ENCODE results near the gene GAK. TPM values are rescaled to one million over a fixed set of nuclear protein-coding genes. Genes with fewer than 3 reads are reported as not detected.
"Not testable (repeated sequence)": the region's sequence is repeated elsewhere in the genome, so short reads cannot be mapped to it uniquely, and the experiment has no call there.

GAK gene
- polyA plus RNA-seq, 12 donors: 21.9 to 63.2 (median 31.1) TPM; not detected in 1

DNA sequence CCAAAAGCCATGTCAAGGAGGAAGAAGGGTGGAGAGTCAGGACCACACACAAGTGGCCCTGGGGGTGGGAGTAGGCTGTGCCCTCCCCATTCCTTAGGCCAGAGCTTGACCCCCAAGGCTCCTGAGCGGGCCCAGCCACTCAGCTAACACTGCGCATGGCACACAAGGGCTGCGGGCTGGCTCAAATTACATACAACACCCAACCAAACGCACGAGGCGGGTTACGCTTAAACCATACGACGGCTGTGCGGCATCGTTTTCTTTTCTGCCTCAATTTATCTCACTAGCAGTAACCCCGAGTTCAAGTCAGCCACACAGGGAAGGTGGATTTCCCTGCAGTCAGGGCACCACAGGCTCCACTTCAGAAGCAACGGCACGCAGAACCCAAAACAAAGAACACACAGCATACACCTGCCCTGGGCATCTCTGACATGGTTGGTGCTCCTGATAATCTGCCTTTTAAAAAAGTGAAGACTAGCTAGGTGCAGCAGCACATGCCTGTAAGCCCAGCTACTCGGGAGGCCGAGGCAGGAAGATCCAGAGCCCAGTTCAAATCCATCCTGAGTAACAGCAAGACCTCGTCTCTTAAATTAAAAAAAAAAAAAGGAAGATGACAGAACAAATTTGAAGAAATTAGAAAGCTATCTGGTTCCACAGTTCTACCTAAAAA is 2.9 kb downstream of the GAK start:
- DNase-seq: no peak

DNA sequence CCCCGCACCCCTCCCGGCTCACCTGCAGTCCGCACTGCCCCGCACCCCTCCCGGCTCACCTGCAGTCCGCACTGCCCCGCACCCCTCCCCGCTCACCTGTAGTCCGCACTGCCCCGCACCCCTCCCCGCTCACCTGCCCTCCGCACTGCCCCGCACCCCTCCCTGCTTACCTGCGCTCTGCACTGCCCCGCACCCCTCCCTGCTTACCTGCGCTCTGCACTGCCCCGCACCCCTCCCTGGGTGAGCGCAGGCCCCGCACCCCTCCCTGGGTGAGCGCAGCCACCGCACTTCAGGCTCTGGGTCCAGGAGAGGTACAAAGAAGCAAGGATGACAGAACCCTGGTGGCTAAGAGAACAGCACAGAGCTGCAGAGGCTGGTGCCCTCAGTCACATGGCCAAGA is 4.5 kb downstream of the GAK start:
- not testable (repeated sequence) for DNase-seq

DNA sequence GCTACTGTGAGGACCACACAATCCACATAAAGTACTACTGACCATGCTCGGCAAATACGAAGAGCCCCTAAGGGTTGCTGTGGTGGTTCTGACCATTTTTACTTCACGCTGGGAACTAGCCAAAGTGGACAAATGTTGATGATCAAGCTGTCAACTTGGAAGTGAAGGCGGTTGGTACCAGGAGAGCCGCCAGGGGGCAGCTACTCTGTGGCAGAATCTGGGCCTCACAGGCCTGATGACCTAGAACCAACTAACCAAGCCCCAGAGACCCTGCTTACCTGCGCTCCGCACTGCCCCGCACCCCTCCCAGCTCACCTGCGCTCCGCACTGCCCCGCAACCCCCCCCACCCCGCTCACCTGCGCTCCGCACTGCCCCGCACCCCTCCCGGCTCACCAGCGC is 5.6 kb downstream of the GAK start:
- DNase-seq: no peak

DNA sequence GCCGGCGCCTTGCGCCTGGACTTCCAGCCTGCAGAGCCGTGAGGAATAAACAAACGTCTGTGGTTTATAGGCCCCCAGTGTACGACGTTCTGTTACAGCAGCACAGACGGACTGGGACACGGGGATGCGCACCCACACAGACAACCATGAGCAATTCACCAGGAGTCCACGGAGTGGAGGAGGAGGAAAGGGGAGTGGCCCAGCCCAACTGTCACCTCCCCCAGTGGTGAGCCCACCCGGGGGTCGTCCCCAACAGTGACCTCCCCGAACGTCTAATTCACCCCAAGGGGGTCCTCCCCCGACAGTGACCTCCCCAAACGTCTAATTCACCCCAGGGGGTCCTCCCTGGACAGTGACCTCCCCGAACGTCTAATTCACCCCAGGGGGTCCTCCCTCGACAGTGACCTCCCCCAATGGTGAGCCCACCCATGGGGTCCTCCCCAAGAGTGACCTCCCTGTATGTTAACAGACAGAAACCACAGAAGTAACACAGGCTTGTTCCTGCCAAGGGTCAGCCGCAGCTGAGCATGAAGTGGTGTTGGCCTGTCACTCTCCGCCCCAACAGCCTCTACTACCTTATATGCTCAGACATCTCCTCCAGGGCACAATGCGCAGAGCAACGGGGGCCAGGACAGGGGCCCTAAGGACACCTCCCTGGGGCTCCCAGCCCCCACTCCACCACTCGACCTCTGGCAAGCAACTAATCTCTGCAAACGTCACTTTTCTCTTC is 6.2 kb downstream of the GAK start:
- DNase-seq: no peak

DNA sequence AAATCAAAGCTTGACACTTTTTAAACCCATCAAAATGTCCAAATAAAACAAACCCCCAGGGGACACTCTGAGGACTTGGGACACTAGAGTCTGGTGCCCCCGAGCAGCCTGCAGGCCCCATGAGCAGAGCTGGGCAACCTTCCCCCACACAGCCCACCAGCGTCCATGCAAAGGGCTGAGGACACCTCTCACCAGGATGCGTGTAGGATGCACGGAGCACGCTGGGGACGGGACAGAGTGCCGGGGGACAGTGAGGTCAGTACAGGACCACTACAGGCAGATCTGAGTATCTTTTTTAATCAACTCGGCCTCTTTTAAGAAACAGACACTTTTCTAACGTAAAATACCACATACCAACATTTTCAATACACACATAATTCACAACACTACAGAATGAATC is 6.9 kb downstream of the GAK start:
- DNase-seq: no peak

DNA sequence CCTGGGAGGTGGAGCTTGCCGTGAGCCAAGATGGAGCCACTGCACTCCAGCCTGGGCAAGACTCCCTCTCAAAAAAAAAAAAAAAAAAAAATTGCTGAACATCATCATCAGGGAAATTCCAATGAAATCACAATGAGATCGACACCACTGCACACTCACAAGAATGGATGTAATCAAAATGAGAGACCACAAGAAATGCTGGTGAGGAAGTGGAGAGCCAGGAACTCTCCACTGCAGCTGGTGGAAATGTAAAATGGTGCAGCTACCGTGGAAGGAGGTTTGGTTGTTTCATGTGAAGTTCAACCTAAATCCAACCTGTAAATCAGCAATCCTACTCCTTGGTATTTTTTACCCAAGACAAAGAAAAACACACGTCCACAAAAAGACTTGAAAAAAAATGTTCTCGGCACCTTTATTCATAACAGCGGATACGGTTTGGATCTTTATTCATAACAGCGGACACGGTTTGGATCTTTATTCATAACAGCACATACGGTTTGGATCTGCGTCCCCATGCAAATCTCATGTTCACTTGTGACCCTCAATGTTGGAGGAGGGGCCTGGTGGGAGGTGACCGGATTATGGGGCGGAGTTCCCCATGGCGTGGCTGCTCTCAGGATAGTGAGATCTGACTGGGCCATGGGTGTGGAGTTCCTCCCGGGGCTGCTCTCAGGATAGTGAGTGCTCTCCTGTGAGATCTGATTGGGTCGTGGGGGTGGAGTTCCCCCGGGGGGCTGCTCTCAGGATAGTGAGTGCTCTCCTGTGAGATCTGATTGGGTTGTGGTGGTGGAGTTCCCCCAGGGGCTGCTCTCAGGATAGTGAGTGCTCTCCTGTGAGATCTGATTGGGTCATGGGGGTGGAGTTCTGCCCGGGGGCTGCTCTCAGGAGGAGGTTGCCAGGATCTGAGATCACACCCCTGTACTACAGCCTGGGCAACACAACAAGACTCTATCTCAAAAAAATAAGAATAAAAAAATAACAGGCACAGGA is 7.7 kb downstream of the GAK start:
- no peak for DNase-seq

DNA sequence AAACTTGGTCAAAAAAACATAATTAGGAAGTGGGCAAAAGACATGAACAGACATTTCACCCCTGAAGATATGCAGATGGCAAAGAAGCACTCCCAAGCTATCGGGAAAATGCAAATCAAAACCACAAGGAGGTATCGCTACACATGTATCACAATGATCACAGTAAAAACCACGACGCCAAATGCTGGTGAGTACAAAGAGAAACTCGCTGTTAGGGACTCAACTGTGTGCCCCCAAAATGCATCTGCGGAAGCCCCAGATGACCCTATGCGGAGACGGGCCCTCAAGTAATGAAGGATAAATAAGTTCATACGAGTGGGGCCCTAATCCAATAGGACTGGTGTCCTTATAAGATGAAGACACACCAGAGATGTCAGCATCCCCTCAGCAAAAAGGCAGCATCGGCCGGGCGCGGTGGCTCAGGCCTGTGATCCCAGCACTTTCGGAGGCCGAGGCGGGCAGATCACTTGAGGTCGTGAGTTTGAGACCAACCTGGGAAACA is 10.2 kb downstream of the GAK start:
- DNase-seq: no peak

DNA sequence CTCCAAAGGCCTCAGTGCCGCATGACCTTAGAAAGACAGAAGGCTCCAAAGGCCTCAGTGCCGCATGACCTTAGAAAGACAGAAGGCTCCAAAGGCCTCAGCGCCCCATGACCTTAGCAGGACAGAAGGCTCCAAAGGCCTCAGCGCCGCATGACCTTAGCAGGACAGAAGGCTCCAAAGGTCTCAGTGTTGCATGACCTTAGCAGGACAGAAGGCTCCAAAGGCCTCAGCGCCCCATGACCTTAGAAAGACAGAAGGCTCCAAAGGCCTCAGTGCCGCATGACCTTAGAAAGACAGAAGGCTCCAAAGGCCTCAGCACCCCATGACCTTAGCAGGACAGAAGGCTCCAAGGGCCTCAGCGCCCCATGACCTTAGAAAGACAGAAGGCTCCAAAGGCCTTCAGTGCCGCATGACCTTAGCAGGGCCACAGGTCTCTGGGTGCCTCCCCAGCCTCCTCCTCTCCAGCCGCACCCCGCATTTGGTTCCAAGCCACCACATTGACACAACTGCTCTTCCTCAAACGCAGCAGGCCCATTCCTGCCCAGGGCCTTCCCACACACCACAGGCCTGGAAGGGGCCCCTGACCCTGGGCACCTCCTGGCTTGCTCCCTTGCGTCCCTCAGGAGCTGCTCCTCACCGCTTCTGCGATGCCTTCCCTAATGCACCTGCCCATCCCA is 13.0 kb downstream of the GAK start:
- not testable (repeated sequence) for DNase-seq

DNA sequence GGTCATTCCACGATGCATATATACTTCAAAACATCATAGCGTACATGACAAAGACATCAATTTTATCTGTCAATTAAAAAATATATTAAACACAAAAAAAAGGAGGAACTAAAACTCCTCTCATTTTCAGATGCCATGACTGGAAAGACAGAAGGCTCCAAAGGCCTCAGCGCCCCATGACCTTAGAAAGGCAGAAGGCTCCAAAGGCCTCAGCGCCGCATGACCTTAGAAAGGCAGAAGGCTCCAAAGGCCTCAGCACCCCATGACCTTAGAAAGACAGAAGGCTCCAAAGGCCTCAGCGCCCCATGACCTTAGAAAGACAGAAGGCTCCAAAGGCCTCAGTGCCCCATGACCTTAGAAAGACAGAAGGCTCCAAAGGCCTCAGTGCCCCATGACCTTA is 13.5 kb downstream of the GAK start:
- not testable (repeated sequence) for DNase-seq

DNA sequence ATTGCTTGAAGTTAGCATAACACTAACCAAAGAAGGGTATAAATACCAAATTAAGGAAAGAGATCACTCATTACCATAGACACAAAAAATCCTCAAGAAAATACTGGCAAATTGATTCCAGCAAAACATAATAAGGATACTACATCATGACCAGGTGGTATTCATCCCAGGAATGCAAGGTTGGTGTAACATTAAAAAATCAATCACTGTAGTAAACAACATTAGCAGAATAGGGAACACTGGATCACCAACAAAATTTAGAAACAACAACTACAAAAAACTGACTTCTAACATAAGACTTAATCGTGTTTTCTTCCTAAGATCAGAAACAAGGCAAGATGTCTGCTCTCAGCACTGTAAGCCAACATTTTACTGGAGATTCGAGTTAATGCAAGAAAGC is 14.1 kb downstream of the GAK start:
- no peak for DNase-seq

DNA sequence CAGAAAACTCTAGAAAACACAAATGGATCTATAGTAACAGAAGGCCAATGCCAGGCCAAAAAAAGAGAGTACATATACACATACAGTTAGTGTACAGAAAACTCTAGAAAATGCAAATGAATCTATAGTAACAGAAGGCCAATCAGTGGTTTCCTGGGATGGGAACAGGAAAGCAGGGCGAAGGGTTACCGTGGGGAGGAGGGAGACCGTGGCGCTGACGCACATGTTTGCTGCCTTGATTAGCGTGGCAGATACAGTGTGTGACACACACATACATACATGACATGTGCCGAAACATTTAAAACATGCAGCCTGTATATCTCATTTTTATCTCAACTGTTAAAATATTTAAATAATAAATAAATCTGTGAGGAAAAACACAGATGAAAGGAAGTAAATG is 14.7 kb downstream of the GAK start:
- DNase-seq: no peak

DNA sequence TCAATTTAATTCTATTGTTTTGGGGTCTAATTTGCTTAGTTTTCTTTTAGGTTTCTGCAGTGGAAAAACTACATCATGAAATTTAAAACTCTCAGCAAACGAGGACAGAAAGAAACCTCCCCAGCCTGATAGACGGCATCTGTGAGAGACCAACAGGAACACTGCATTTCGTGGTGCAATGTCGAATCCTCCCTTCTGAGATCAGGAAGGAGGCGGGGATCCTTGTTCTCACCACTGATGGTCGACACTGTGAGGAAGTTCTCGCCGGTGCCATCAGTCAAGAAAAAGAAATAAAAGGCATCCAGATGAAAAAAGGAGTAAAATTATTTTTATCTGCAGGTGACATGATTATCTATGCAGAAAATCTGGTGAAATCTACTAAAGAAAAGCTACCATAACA is 16.5 kb downstream of the GAK start:
- no peak for DNase-seq

DNA sequence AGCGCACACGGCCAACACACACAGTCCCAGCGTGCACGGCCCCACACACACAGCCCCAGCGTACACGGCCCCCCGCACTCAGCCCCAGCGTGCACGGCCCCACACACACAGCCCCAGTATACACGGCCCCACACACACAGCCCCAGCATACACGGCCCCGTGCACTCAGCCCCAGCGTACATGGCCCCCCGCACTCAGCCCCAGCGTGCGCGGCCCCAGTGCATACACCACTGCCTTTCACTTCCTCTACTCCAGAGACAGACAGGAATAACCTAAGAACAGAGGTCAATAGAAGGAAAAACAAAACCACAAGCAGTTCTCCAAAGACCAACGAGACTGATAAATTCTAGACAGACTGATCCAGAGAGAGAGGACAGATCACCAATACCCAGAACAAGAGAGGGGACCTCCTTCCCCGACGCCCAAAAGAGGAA is 17.1 kb downstream of the GAK start:
- DNase-seq: no peak

DNA sequence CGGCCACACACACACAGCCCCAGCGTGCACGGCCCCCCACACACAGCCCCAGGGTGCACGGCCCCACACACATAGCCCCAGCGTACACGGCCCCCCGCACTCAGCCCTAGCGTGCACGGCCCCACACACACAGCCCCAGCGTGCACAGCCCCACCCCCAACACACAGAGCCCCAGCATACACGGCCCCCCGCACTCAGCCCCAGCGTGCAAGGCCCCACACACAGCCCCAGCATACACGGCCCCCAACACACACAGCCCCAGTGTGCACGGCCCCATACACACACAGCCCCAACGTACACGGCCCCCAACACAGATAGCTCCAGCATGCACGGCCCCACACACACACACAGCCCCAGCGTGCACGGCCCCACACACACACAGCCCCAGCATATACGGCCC is 17.6 kb downstream of the GAK start:
- DNase-seq: no peak

DNA sequence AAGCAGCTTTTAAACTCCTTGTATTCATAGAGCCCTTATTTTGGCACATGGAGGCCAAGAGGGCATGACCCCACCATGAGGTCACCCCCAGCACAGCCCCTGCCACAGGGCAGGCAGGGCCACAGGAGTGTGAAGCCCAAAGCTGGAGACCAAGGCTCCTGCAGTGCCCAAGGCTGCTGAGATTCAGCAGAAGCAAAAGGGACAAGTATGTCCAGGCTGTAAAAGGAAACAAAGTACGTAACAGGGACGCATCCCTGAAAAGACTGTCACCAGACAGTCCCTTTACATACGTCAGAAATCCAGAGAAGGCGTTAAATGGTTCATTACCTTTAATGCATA is 18.9 kb downstream of the GAK start:
- no peak for DNase-seq

DNA sequence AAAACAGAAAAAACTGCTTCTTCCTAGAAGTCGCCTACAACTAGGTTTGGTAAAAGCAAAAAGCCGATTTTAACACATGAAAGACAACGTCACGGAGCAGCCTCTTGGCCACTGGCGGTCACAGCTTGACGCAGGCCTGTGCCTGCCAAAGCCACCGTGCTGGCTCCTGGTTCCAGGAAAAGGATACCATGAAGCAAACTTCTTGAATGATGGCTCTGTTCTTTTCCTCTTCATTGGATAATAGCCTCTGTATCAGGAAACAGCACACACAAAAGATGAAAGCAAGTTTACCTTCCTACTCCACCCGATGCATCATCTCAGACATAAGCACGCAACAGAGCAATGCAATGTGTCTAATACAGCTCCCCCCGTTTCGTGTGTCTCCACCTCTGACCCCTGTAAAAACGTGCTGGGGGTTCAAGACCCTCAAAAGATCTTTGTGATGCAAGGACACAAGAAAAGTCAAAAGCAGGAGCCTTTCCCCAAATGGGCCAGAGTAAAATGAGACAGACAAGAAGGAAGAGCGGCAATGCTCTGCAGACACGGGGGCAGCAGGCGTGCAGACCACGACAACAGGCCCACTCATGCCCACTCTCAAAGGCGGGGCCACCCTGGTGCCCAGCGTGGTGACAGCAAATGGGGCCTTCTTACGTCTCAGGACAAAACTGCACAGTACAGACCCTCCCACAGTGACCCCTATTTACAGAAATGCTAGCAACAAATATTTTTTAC is 19.4 kb downstream of the GAK start:
- DNase-seq: no peak

DNA sequence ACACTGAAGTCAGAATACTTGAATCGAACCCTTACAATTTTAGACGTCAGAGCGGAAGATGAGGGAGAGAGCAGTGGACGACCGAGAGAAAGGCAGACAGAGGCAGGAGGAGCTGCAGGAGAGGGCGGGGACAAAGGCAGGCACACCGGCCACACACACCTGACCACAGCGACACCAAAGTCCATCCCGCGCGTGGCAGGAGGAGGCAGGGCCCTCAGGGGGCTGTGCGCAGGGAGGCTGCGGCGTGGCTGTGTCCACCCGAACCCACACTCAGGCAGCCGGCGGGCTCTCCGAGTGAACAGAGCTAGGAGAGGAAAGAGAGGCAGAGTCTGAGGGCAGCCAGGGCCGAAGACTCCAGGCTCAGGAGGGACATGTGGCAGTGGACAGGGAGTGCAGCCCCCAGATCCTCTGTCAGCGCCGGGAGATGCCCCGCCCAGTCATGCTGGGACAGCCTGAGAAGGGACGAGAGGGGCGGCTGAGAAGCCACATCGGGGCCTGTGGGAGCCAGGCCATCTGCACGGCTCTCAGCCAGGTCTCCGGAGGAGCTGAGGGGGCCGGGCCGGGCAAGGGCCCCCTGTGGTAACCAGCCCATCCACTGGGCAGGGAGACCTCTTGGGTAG is 20.1 kb downstream of the GAK start:
- DNase-seq: no peak

DNA sequence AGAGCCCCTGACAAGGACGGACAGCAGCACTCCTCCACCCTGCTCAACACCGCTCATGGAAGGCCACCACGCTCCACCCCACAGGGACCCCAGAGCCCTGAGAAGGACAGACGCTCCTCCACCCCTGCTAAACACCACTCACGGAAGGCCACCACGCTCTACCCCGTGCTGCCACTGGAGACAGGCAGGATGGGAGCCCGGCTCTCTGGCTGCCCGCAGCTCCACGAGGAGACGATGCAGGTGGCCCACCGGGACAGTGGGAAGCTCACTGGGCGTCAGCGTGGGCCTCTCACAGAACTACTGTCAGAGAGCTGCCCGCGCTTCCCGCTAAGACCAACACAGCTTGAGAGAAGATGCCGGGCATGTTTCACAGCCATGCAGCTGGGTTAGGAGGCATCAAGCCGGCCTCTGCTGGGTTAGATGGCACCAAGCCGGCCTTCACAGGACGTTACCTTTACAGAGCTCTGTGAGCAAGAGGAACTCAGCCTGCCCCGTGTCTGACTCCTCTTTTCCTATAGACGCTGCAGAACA is 20.8 kb downstream of the GAK start:
- no peak for DNase-seq

DNA sequence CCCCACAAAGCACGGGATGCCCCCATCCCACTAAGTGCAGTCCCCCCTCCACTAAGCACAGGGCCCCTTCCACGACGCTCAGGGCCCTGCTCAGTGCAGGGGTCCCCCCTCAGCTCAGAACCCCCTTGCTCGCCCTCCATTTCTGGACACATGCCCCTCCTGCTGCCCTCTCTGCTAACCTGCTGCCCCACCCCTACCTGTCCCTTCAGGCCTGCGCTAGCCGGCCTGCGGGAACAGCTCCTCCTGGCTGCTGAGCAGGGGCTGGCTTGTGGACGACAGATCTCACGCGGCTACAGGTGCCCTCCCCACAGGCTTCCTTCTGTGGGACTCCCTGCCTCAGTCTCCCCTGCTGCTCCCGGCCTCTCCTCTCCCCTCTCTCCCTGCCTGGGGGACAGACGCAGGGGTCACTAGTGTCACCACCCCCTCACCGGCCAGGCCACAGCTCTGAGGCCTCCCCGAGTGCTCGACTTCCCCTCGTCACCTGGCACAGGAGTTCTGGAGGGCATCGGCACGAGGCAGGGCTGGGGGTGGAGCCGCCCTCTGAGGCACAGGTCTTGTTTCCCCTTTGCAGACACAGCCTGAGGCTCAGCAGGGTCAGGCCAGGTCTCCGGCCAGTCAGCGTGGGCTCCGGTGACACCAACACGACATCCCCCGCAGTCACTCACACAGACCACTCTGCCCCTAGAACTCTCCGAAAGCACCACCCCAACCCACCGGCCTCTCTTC is 21.6 kb downstream of the GAK start:
- DNase-seq: no peak

DNA sequence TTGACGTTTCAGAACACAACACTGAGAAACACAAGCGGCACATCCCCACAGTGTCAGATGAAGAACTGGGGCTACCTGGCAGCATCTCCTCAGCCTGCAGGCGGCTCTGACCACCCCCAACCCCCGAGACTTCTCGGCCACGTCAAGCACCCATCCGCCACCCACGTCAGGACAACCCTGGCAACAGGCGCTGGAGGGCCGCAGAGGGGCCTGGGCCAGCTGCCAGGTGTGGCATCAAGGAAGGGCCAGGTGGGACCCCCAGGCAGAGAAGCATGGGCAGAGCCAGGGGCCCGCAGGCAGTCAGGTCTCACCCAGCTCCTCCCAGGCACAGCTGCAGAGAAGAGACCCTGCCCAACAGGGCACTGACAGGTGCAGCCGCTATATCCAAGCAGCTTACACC is 22.3 kb downstream of the GAK start:
- no peak for DNase-seq

Measured in muscle of arm (tissue), 12 donors.